ENCODE data around the gene TMEM120B.

Gene TMEM120B

DNA sequence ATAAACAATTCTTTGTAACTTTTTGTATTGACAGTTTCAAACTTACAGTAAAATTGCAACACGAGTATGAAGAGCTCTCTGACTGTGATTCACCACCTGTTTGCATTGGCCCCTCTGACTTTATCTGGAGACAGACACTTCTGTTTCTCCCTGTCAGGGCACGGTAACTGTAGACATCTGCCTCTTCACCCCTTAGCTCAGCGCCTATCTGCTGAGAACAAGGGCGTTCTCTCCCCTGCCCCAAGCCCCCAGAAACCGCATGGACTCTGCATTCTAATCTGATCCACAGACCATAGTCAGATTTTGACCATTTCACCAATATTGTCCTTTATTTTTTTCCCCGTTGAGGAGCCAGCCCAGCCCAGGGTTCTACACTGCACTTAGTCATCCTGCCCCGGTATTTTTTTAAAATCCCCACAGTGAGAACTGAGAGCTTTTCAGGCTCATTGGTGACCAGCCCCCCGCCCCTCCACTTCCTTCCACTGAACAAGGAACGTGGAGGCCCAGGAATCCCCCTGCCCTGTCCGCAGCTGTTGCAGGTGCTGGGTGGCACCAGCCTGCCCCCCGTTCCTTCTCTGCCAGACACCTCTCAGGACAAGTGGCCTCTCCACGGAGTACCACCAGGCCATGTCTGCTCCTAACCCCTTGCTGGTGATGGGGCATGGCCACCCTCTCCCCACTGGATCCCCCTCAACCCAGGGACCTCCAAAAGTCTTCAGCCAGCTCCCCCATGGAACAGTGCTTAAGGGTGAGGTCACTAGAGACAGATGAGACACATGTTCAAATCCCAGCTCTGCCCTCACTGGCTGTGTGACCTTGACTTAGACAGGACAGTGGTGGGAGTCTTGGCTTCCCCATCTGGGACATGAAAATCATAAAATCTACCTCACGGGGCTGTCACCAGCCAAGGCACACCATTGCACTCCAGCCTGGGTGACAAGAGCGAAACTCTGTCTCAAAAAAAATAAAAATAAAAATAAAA, 69.7 kb downstream of the TMEM120B start:
- H3K27ac ChIP-seq, result peak overlapping the region in 1 of 2 donors; percentile 15
- H3K4me3 ChIP-seq, result no peak overlapping the region
- TF ChIP-seq, protein P1, sequence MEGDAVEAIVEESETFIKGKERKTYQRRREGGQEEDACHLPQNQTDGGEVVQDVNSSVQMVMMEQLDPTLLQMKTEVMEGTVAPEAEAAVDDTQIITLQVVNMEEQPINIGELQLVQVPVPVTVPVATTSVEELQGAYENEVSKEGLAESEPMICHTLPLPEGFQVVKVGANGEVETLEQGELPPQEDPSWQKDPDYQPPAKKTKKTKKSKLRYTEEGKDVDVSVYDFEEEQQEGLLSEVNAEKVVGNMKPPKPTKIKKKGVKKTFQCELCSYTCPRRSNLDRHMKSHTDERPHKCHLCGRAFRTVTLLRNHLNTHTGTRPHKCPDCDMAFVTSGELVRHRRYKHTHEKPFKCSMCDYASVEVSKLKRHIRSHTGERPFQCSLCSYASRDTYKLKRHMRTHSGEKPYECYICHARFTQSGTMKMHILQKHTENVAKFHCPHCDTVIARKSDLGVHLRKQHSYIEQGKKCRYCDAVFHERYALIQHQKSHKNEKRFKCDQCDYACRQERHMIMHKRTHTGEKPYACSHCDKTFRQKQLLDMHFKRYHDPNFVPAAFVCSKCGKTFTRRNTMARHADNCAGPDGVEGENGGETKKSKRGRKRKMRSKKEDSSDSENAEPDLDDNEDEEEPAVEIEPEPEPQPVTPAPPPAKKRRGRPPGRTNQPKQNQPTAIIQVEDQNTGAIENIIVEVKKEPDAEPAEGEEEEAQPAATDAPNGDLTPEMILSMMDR (IDR thresholded peaks at IDR 0.05), result no peak
- no peak for DNase-seq (ENCODE audit: low spot score)

GRCh38 chr12:121783766-121784165, 71.2 kb downstream of the TMEM120B start:
- no peak overlapping the region for H3K27ac ChIP-seq
- no peak overlapping the region for H3K4me3 ChIP-seq
- DNase-seq (ENCODE audit: low spot score), result no peak
- TF ChIP-seq, protein P1 (IDR thresholded peaks at IDR 0.05), result no peak

DNA sequence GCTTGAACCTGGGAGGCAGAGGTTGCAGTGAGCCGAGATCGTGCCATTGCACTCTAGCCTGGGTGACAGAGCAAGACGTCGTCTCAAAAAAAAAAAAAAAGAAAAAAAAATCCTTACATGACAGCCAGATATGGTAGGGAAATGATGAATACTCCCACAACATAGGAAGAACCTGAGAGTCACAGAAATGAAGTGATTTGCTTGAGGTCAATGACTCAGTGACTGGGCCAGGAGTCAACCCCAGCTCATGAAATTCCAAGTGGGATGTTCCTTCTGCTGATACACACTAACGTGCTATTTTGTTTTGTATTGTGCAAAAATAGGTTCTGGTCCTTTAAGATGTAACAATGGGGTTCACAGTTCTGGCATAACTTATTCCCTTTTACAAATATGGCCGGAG, 71.9 kb downstream of the TMEM120B start:
- DNase-seq (ENCODE audit: low spot score), result no peak
- TF ChIP-seq, protein P1 (IDR thresholded peaks at IDR 0.05), result no peak
- H3K27ac ChIP-seq, result no peak overlapping the region

DNA sequence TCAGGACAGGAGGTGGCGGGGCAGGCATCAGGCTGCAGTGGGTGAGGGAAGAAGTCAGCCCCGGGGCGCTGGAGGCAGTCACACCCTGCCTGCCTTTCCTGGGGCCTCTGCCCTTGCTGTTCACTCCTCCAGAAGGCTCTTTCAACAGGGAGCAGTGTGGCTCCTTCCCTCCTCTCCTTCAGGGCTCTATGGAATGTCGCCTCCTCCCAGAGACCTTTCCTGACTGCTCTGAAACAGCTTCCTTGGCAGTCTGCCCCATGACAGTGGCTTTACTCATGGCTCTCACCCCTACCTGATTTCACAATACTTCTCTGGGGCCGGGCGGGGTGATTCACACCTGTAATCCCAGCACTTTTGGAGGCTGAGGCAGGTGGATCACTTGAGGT, 73.9 kb downstream of the TMEM120B start:
- DNase-seq (ENCODE audit: low spot score), result no peak
- Histone ChIP-seq H3K4me3 (no peak overlapping the region), H3K27ac (no peak overlapping the region)

More for the DNA sequence above, 71.9 kb downstream of the TMEM120B start:
- no peak overlapping the region for H3K4me3 ChIP-seq

GRCh38 chr12:121787063-121788025, 74.8 kb downstream of the TMEM120B start:
- Histone ChIP-seq H3K4me3 (no peak overlapping the region), H3K27ac (no peak overlapping the region)
- DNase-seq (ENCODE audit: low spot score), result no peak
- TF ChIP-seq, protein P1 (IDR thresholded peaks at IDR 0.05), result no peak

More for the DNA sequence above, 73.9 kb downstream of the TMEM120B start:
- TF ChIP-seq, protein P1 (IDR thresholded peaks at IDR 0.05), result no peak

DNA sequence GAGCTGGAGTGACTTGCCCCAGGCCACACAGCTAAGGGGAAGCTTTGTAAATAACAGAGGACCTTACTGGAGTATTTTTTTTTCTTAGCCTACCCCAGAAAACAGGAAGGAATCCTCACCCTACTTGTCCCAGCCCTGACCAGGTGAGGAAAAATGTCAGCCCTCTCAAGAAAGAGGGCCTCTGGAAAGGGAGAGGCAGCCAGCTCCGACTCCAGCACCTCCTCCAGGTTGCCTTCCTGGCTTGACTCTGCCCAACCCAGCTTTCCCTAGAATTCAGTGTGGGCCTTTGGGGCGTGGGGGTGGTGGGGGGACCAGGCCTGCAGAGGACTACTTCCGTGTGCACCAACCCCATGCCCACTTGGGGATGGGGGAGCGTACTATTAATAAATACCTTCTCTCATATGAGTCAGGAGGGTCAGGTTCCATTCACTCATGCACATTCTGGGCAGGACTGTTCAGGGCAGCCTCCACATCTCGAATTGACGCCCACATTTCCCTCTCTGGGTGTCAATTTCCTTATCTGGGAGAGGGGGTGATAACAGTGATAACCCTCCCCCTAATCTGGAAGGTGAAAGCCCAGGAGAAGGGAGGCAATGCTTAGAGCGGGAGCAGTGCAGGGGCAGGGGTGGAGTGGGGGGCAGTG, 75.7 kb downstream of the TMEM120B start:
- TF ChIP-seq, protein P1 (IDR thresholded peaks at IDR 0.05), result no peak
- DNase-seq (ENCODE audit: low spot score), result no peak
- no peak overlapping the region for H3K4me3 ChIP-seq
- no peak overlapping the region for H3K27ac ChIP-seq
